Fibroblast of skin of left biceps (primary cell): ENCODE data around the gene PABPC1L2A.
"Not testable (repeated sequence)": the region's sequence is repeated elsewhere in the genome, so short reads cannot be mapped to it uniquely, and the experiment has no call there.

Source experiments
- DNase-seq, 2 experiments: peaks; one replicate each; pipeline ENCODE4 v3.0.0-alpha.2; 2013; ENCODE audit warnings: low read depth in 2 of 2

PABPC1L2A gene

GRCh38 chrX:73079024-73079562 is at the start of gene PABPC1L2A:
TSS of gene PABPC1L2A (minus strand) at chrX:73079512. CDS start at chrX:73079386, 126 bp downstream.
- DNase-seq = not testable (repeated sequence)

GRCh38 chrX:73127700-73128241 is 48.5 kb upstream of the PABPC1L2A start:
- no peak for DNase-seq

- no peak for DNase-seq
Observed at GRCh38 chrX:73126240-73126639, 46.9 kb upstream of the PABPC1L2A start.

- DNase-seq = not testable (repeated sequence)
Observed at GRCh38 chrX:73099505-73099904, 20.2 kb upstream of the PABPC1L2A start.

- DNase-seq = not testable (repeated sequence)
Observed at GRCh38 chrX:73086766-73087165, 7.5 kb upstream of the PABPC1L2A start.

- DNase-seq = not testable (repeated sequence)
Observed at GRCh38 chrX:73079884-73080283, 572 bp upstream of the PABPC1L2A start.

- DNase-seq = not testable (repeated sequence)
Observed at GRCh38 chrX:73078597-73078996, 715 bp downstream of the PABPC1L2A start.

- DNase-seq = no peak
Observed at GRCh38 chrX:73076838-73077237, 2.5 kb downstream of the PABPC1L2A start.

GRCh38 chrX:73069365-73070035 is 9.8 kb downstream of the PABPC1L2A start:
- no peak for DNase-seq

- no peak for DNase-seq
Observed at GRCh38 chrX:73068467-73069364, 10.6 kb downstream of the PABPC1L2A start.

- DNase-seq = not testable (repeated sequence)
Observed at GRCh38 chrX:73067761-73068466, 11.4 kb downstream of the PABPC1L2A start.

GRCh38 chrX:73028876-73029275 is 50.4 kb downstream of the PABPC1L2A start:
- DNase-seq = no peak
